ENCODE results near the gene IQCE. TPM values are rescaled to one million over a fixed set of nuclear protein-coding genes. Genes with fewer than 3 reads are reported as not detected.

The IQCE gene
- total RNA-seq, 2 donors from 2014 or later: 6.6 to 9.1 TPM

- H3K4me1 ChIP-seq: peaks cover 0 to 86% of the 10 kb centered on the region in 2 donors
- no peaks in the 10 kb centered on the region for H3K36me3 ChIP-seq
- no peaks in the 10 kb centered on the region for H3K27me3 ChIP-seq
- H3K4me3 ChIP-seq: peak overlapping the region; percentile 12 to 43
- H3K9me3 ChIP-seq: no peaks in the 10 kb centered on the region
- peak overlapping the region; percentile 89 for H3K27ac ChIP-seq
- no peak for TF ChIP-seq CTCF (IDR thresholded peaks at IDR 0.05)
- no peak for DNase-seq (ENCODE audit: low spot score)
Observed at GRCh38 chr7:2640846-2641316, 82.1 kb downstream of the IQCE start.

- peak overlapping the region; percentile 12 to 43 for H3K4me3 ChIP-seq
- peak; percentile 94 for DNase-seq (ENCODE audit: low spot score)
- H3K36me3 ChIP-seq: no peaks in the 10 kb centered on the region
- H3K27me3 ChIP-seq: no peaks in the 10 kb centered on the region
- no peak for TF ChIP-seq CTCF (IDR thresholded peaks at IDR 0.05)
- peaks cover 0 to 78% of the 10 kb centered on the region in 2 donors for H3K4me1 ChIP-seq
- peak overlapping the region; percentile 89 for H3K27ac ChIP-seq
- H3K9me3 ChIP-seq: no peaks in the 10 kb centered on the region
Observed at GRCh38 chr7:2641406-2642393, 82.9 kb downstream of the IQCE start.

GRCh38 chr7:2643386-2644219 is 84.8 kb downstream of the IQCE start:
- Histone ChIP-seq H3K4me1 (peaks cover 0 to 58% of the 10 kb centered on the region in 2 donors), H3K27ac (no peak overlapping the region)
- DNase-seq (ENCODE audit: low spot score): no peak

GRCh38 chr7:2644220-2644561 is 85.4 kb downstream of the IQCE start:
- Histone ChIP-seq H3K4me1 (peaks cover 0 to 53% of the 10 kb centered on the region in 2 donors), H3K27me3 (no peaks in the 10 kb centered on the region), H3K9me3 (no peaks in the 10 kb centered on the region), H3K27ac (no peak overlapping the region), H3K4me3 (no peak overlapping the region), H3K36me3 (peaks cover 17% of the 10 kb centered on the region)
- no peak for TF ChIP-seq CTCF (IDR thresholded peaks at IDR 0.05)
- no peak for DNase-seq (ENCODE audit: low spot score)

More at GRCh38 chr7:2643386-2644219, 84.8 kb downstream of the IQCE start:
- Histone ChIP-seq H3K9me3 (no peaks in the 10 kb centered on the region), H3K27me3 (no peaks in the 10 kb centered on the region), H3K4me3 (no peak overlapping the region), H3K36me3 (peaks cover 17% of the 10 kb centered on the region)
- no peak for TF ChIP-seq CTCF (IDR thresholded peaks at IDR 0.05)

- Histone ChIP-seq H3K4me3 (no peak overlapping the region), H3K9me3 (no peaks in the 10 kb centered on the region), H3K27ac (no peak overlapping the region), H3K36me3 (peaks cover 19% of the 10 kb centered on the region), H3K4me1 (peaks cover 0 to 47% of the 10 kb centered on the region in 2 donors), H3K27me3 (no peaks in the 10 kb centered on the region)
- no peak for TF ChIP-seq CTCF (IDR thresholded peaks at IDR 0.05)
- DNase-seq (ENCODE audit: low spot score): no peak
Observed at GRCh38 chr7:2644562-2645273, 85.9 kb downstream of the IQCE start.

All from right atrium auricular region (tissue), 2 donors.